Activated CD4-positive, alpha-beta T cell treated with anti-CD3 and anti-CD28 coated beads, Interleukin-2, amount 10 ng/mL, durations not matched to agents 7 days and 5 days (primary cell): ENCODE measurements around the gene NTM. TPM values are rescaled to one million over a fixed set of nuclear protein-coding genes. Genes with fewer than 3 reads are reported as not detected.
"Not testable (repeated sequence)": the region's sequence is repeated elsewhere in the genome, so short reads cannot be mapped to it uniquely, and the experiment has no call there.

Source experiments
- CTCF ChIA-PET: fragments of 350-600 bp; sonication (Branson Sonifier 250); formaldehyde crosslinking; loops from one replicate; lab custom pipeline; 2021; ENCODE audit warnings: antibody characterized with exemption; lab: Charles Lee
- POLR2A ChIA-PET: fragments of 350-600 bp; sonication (Branson Sonifier 250); formaldehyde crosslinking; loops from one replicate; lab custom pipeline; 2021; ENCODE audit warnings: antibody characterized with exemption; lab: Charles Lee
- DNase-seq: peaks from one replicate; pipeline ENCODE4 v3.0.0-alpha.2; 2020
- H3K27ac Mint-ChIP-seq: one replicate; pipeline ENCODE4 v1.8.0; 2021; ENCODE audit warnings: mild to moderate bottlenecking, moderate library complexity, mixed read lengths
- H3K27me3 Mint-ChIP-seq: one replicate; pipeline ENCODE4 v1.8.0; 2021; ENCODE audit warnings: mixed read lengths
- H3K36me3 Mint-ChIP-seq: one replicate; pipeline ENCODE4 v1.8.0; 2021; ENCODE audit warnings: low read depth, mixed read lengths
- H3K4me1 Mint-ChIP-seq: one replicate; pipeline ENCODE4 v1.8.0; 2021; ENCODE audit warnings: mixed read lengths
- H3K4me3 Mint-ChIP-seq: one replicate; pipeline ENCODE4 v1.8.0; 2021; ENCODE audit warnings: mild to moderate bottlenecking, moderate library complexity, mixed read lengths
- H3K9me3 Mint-ChIP-seq: one replicate; pipeline ENCODE4 v1.8.0; 2021; ENCODE audit warnings: mixed read lengths
- total RNA-seq, 2 experiments: library from RNA; stranded (reverse); gene quantifications; one replicate each; pipeline ENCODE4 v1.2.3, GENCODE V29; 2021

The NTM gene
- total RNA-seq, 2 experiments from 2014 or later: not detected

DNA sequence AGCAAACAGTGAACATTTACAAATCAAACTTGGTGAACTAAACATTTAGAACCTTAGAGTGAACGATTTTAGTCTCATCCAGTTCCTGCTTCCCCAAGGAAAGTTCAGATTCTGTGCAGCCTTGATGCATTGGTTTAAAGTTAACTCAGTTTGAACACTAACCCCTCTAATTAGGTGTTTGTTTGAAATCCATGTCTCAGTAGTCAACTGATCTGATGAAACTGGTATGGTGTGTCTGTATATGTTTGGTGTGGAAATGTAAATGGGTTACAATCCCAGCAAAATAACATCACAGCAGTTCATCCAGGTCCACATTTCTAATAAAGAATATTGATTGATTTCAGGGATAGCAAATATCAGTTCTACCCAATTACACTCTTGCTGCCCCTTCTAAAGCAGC, 532.0 kb downstream of the NTM start:
- no peak overlapping the region for H3K4me3 Mint-ChIP-seq
- no peaks in the 10 kb centered on the region for H3K27me3 Mint-ChIP-seq

DNA sequence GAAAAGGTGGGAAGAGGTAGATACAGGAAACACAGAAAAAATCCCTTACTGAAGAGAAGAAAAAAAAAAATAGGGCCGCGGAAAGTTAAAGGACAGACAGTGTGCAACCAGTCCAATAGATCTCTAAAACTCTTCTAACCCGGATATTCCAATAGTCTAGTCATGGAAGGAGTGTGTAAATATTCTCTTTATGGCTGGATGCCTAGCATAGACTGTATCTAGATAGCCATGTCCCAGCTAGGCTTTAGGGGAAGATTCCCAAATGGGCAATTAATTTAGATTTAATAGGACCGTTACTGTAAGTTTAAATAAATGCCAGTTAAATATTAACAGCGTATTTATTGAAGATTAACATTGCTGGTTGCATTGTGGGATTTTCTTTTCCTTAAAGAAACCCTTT, 532.7 kb downstream of the NTM start:
- H3K27me3 Mint-ChIP-seq: no peaks in the 10 kb centered on the region
- H3K9me3 Mint-ChIP-seq: no peaks in the 10 kb centered on the region
- H3K4me1 Mint-ChIP-seq: no peaks in the 10 kb centered on the region
- ChIA-PET CTCF (no interaction called here), POLR2A (no interaction called here)
- no peak overlapping the region for H3K4me3 Mint-ChIP-seq
- H3K36me3 Mint-ChIP-seq: no peaks in the 10 kb centered on the region
- H3K27ac Mint-ChIP-seq: no peak overlapping the region
- DNase-seq: no peak

More for the DNA sequence above, 532.0 kb downstream of the NTM start:
- Mint-ChIP-seq H3K36me3 (no peaks in the 10 kb centered on the region), H3K4me1 (no peaks in the 10 kb centered on the region), H3K9me3 (no peaks in the 10 kb centered on the region), H3K27ac (no peak overlapping the region)
- DNase-seq: no peak
- POLR2A ChIA-PET: no interaction called here
- CTCF ChIA-PET: no interaction called here

DNA sequence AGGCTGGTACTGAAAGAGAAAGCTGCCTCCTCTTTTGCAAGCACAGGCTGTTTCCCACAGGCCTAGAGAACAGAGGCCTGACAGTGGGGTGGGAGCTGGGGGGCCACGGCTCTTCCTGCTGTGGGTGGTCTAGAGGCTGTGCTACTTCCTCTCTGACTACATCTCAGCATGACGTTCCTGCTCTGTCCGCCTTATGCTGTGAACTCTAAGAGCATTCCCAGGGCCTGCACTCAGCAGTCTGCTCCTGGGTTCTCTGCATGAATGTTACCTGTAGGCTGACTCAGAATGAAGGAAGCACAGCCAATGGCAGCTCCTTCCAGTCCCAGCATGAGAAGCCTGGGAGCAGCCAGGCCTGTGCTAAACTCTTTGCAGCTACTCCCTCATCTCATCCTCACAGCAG, 534.3 kb downstream of the NTM start:
- H3K27ac Mint-ChIP-seq: no peak overlapping the region
- CTCF ChIA-PET: no interaction called here
- no peaks in the 10 kb centered on the region for H3K36me3 Mint-ChIP-seq
- H3K9me3 Mint-ChIP-seq: no peaks in the 10 kb centered on the region
- no peaks in the 10 kb centered on the region for H3K4me1 Mint-ChIP-seq
- H3K4me3 Mint-ChIP-seq: no peak overlapping the region
- no peak for DNase-seq
- H3K27me3 Mint-ChIP-seq: peaks cover 15% of the 10 kb centered on the region
- POLR2A ChIA-PET: no interaction called here

DNA sequence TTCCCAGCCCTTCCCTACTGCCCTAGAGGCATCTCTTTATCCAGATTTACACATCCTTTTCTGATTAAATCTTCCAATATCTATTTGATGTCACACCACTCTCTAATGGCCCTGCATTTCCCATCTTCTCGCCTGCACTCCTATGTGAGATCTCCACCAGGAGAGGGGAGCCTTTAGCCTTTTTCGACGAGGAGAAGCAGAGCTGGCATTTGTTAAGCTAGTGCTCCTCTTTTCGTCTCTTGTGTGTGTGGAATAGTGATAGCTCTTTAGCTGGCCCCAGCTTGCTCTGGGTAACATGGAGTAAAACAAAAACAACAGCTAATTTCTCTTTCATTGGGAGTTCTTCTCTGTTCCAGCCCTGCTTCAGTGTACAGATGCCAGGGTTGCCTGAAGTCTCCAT, 536.5 kb downstream of the NTM start:
- POLR2A ChIA-PET: no interaction called here
- H3K36me3 Mint-ChIP-seq: no peaks in the 10 kb centered on the region

DNA sequence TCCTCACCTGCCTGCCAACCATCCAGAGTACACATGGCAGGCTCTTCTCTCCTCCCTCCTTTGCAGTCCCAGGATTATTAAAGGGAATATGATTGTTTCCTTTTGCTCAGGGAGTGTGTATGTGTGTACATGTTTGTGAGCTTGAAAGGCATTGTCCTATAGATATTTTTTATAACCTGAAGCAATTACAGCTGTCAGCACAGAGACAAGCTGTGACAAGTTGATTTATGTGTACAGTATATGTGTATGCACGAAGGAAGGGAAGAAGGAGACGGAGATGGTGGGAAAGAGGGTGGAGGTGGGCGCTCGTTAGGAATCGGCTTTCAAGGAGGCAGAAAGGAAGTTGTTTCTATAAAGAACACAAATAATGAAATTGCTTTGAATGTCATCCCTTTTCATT, 537.0 kb downstream of the NTM start:
- Mint-ChIP-seq H3K27me3 (peaks cover 31% of the 10 kb centered on the region), H3K4me1 (no peaks in the 10 kb centered on the region), H3K36me3 (no peaks in the 10 kb centered on the region), H3K4me3 (no peak overlapping the region), H3K9me3 (no peaks in the 10 kb centered on the region), H3K27ac (no peak overlapping the region)
- CTCF ChIA-PET: no interaction called here
- POLR2A ChIA-PET: no interaction called here
- DNase-seq: no peak

More for the DNA sequence above, 536.5 kb downstream of the NTM start:
- Mint-ChIP-seq H3K9me3 (no peaks in the 10 kb centered on the region), H3K27ac (no peak overlapping the region), H3K27me3 (peaks cover 28% of the 10 kb centered on the region), H3K4me3 (no peak overlapping the region), H3K4me1 (no peaks in the 10 kb centered on the region)
- CTCF ChIA-PET: no interaction called here
- DNase-seq: no peak

DNA sequence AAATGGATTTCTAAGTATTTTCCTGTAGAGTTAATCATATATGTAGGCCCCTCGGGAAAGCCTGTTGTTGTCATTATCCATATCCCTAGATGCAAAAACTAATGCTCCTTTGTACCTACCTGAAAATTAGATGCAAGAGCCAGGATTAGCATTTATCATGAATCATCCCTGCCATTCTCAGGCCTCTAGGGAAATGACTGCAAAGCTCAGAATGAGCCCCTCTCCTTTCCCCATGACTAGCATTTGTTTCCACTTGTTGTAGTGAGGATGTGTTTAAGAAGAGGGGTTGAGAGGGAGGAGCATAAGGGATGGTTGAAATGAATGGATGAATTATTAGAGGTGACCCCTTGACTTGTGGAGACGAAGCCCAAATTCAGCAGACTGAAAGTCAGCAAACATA, 537.9 kb downstream of the NTM start:
- Mint-ChIP-seq H3K36me3 (no peaks in the 10 kb centered on the region), H3K4me3 (no peak overlapping the region), H3K27ac (no peak overlapping the region), H3K9me3 (no peaks in the 10 kb centered on the region), H3K27me3 (peaks cover 31% of the 10 kb centered on the region), H3K4me1 (no peaks in the 10 kb centered on the region)
- ChIA-PET POLR2A (no interaction called here), CTCF (no interaction called here)
- DNase-seq: no peak

DNA sequence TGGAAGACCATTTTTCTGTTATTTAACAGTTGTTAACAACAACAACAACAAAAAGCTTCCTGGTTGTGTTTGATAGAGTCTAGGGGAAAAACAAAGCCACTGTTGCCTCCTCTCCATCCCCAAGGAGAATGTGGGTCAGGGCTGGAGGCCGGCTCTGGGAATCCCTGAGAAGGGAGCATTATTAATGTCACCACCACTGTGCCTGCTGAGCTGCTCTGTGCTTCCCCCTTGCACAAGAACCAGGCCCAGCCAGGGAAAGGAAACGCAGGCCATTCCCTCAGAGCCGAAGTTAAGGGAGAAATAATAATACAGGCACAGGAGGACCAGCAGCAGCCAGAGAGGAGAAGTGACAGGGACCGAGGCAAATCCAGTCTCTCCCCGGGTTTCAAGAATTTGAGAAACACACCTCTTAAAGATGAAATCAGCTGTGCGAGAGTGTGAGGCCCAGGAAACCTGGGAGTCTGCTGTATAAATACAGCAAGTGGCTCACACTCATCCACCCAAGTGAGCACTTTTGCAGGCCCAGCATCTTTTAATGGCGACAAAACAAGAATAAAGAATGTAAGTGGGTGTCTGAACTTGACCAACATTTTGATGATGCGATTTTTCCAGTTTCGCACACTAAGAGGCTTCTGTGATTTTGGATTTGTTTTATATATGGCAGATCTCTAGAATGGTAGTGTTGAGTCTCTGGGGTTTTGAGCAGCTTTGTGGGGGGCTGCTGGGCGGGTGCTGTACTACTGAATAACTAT, 539.2 kb downstream of the NTM start:
- no peaks in the 10 kb centered on the region for H3K9me3 Mint-ChIP-seq
- H3K4me1 Mint-ChIP-seq: no peaks in the 10 kb centered on the region
- no peaks in the 10 kb centered on the region for H3K36me3 Mint-ChIP-seq
- peaks cover 31% of the 10 kb centered on the region for H3K27me3 Mint-ChIP-seq
- no peak overlapping the region for H3K27ac Mint-ChIP-seq
- no peak for DNase-seq
- ChIA-PET POLR2A (no interaction called here), CTCF (no interaction called here)
- H3K4me3 Mint-ChIP-seq: no peak overlapping the region

DNA sequence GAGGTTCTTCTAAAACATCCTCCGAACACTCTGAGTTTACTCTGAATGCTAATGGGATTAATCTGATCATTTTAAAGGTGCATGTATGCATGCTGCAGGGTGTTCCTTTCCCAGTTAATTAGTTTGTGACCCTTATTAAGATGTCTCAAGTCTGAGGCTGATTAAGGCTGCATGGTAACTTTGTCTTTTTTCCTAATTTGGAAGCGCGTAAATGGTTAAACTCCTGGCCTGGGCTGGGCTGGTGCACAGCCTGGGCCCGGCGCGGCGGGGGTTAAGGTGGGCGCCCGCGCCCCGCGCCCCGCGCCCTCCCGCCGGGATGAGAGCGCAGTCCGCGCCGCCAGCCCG, 539.7 kb downstream of the NTM start:
- H3K4me1 Mint-ChIP-seq: no peaks in the 10 kb centered on the region
- ChIA-PET CTCF (no interaction called here), POLR2A (interaction anchor here (0.6 kb wide), 1 partner anchor 10 kb away, joined by 3 read pairs; no protein-coding TSS in a partner anchor)
- H3K9me3 Mint-ChIP-seq: no peaks in the 10 kb centered on the region
- no peak overlapping the region for H3K4me3 Mint-ChIP-seq
- H3K27ac Mint-ChIP-seq: no peak overlapping the region
- peaks cover 31% of the 10 kb centered on the region for H3K27me3 Mint-ChIP-seq
- H3K36me3 Mint-ChIP-seq: no peaks in the 10 kb centered on the region
- no peak for DNase-seq

DNA sequence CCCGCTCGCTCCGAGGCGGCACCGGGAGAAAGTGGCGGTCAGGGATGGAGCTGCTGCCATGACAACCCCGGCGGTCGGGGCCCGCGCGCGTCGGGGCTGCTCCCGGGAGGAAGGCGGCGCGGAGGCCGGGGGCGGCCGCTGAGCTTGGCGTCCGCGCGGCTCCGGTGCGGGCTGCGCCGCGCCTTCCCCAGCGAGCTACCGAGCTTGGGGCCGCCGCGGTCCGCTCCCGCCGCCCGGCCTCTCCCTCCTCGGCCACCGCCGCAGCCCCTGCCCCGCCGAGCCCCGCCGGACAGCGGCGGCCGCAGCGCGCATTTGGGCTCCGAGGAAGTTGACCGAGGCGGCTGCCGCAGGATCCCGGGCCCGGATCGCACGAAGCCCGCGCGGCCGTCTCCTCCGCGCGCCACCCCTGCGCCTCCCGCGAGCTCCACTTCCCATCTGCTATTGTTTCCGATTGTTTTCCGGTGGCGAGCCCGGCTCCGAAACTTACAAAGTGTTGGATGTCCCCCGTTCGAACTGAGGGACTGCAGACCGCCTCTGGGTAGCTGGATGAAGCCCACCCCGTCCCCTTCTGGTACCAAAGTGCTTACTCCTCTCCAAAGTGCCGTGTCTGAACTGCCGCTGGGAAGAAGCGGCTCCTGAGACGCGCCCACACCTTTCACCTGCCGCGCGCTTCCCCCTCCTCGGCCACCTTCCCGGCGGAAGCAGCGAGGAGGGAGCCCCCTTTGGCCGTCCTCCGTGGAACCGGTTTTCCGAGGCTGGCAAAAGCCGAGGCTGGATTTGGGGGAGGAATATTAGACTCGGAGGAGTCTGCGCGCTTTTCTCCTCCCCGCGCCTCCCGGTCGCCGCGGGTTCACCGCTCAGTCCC, 540.3 kb downstream of the NTM start:
- H3K4me3 Mint-ChIP-seq: no peak overlapping the region
- no peaks in the 10 kb centered on the region for H3K4me1 Mint-ChIP-seq
- H3K36me3 Mint-ChIP-seq: no peaks in the 10 kb centered on the region
- no peak overlapping the region for H3K27ac Mint-ChIP-seq
- peaks cover 2% of the 10 kb centered on the region for H3K9me3 Mint-ChIP-seq
- peaks cover 31% of the 10 kb centered on the region for H3K27me3 Mint-ChIP-seq
- DNase-seq: no peak
- CTCF ChIA-PET: no interaction called here
- POLR2A ChIA-PET: interaction anchor here (0.6 kb wide), 1 partner anchor 10 kb away, joined by 3 read pairs; no protein-coding TSS in a partner anchor

DNA sequence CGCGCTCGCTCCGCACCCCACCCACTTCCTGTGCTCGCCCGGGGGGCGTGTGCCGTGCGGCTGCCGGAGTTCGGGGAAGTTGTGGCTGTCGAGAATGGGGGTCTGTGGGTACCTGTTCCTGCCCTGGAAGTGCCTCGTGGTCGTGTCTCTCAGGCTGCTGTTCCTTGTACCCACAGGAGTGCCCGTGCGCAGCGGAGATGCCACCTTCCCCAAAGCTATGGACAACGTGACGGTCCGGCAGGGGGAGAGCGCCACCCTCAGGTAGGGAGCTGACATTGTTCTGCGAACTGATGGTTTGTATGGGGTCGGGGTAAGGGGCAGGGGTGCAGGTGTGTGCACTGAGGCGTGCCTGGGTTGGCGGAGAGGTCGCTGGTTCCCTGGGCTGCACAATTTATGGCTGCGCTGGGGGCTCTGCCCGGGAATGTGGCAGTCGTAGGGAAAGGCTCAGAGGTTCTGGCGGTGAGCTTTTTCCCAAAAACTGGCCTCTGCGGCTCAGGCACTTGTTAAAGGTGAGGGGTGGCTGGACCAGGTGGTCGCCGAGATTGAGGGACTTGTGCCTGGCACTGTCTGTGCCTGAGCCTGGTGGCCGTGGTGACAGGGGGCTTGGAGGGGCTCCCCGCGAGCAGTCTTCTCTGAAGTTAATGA, 541.1 kb downstream of the NTM start:
- H3K4me3 Mint-ChIP-seq, H3K9me3 Mint-ChIP-seq, H3K36me3 Mint-ChIP-seq, CTCF ChIA-PET, H3K27ac Mint-ChIP-seq, POLR2A ChIA-PET, H3K4me1 Mint-ChIP-seq, DNase-seq: not testable (repeated sequence)
- peaks cover 31% of the 10 kb centered on the region for H3K27me3 Mint-ChIP-seq

DNA sequence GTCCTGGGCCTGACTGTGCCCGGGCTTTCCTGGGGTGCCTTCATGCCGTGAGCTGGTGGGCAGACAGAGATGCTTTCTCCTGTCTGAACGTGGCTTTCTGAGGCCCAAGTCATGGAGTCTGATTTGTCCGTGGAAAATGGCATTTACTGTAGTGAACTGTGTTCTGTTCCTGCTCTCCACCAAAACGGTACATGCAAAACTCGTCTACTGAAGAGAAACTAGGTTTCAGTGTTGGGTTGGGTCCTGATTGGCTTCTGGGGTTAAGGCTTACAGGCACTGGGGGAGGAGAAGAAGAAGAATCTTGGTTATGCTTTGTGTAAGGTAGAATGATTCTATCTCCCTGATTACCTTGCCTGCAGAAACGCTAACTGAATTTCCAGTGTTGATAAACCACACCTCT, 541.7 kb downstream of the NTM start:
- H3K27ac Mint-ChIP-seq: no peak overlapping the region
- no peaks in the 10 kb centered on the region for H3K36me3 Mint-ChIP-seq
- ChIA-PET POLR2A (no interaction called here), CTCF (no interaction called here)
- H3K4me1 Mint-ChIP-seq: no peaks in the 10 kb centered on the region
- H3K27me3 Mint-ChIP-seq: peaks cover 31% of the 10 kb centered on the region
- H3K4me3 Mint-ChIP-seq: no peak overlapping the region
- peaks cover 2% of the 10 kb centered on the region for H3K9me3 Mint-ChIP-seq
- DNase-seq: no peak

DNA sequence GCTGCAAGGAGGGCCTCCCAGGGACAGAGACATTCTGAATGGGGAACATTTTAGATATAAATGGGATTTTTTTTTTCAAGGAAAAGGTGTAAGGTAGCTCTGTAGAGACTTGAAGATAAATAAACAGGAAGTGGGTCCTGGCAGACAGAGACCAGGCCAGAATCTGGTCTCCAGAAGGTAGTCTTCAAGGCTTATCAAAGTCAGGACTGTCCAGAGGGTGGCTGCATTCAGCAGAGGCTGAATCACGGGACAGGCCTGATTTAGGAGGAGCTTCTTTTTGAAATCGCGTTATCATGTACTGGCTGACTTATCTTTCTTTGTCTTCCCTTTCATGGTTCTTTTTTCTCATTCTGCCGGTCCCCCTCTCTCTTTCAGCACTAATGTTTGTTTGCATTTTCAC, 542.9 kb downstream of the NTM start:
- Mint-ChIP-seq H3K9me3 (peaks cover 2% of the 10 kb centered on the region), H3K27me3 (peaks cover 29% of the 10 kb centered on the region), H3K4me1 (no peaks in the 10 kb centered on the region), H3K27ac (no peak overlapping the region), H3K4me3 (no peak overlapping the region), H3K36me3 (no peaks in the 10 kb centered on the region)
- CTCF ChIA-PET: no interaction called here
- POLR2A ChIA-PET: no interaction called here
- DNase-seq: no peak

DNA sequence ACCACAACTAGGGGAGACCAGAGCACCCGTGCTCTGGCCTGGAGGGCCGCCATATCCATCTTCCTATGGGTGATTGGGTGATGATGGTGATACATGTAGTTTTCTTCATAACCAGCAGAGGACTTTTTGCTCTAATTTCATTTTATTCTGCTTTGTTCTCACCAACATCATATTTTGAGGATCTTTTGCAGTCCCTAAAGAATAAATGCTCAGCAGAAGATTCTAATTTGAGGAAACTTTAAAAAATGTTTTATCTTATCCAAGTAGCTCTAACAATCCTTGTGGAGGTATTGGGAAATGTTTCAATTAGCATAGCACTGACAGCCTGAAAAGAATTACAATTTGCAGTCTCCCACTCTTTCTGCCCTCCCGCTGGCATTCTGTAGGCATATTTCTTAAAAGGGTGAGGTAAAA, 544.0 kb downstream of the NTM start:
- H3K4me1 Mint-ChIP-seq: no peaks in the 10 kb centered on the region
- H3K27me3 Mint-ChIP-seq: peaks cover 19% of the 10 kb centered on the region
- no peak overlapping the region for H3K27ac Mint-ChIP-seq
- POLR2A ChIA-PET: no interaction called here
- no peak overlapping the region for H3K4me3 Mint-ChIP-seq
- CTCF ChIA-PET: no interaction called here
- H3K9me3 Mint-ChIP-seq: peaks cover 2% of the 10 kb centered on the region
- no peaks in the 10 kb centered on the region for H3K36me3 Mint-ChIP-seq
- no peak for DNase-seq
